Astrocyte of the cerebellum (primary cell): ENCODE data around the gene DERA.
"Not testable (repeated sequence)": the region's sequence is repeated elsewhere in the genome, so short reads cannot be mapped to it uniquely, and the experiment has no call there.

Source experiments
- DNase-seq: peaks from one replicate; pipeline ENCODE4 v3.0.0-alpha.2; 2011; ENCODE audit warnings: low read depth
- H3K4me3 ChIP-seq: 2 replicates; pipeline ENCODE4 v1.5.1; 2011; ENCODE audit warnings: mild to moderate bottlenecking, low read depth, low read length, moderate library complexity
- CTCF ChIP-seq: IDR thresholded peaks from 2 replicates; pipeline ENCODE4 v1.5.1; 2012; ENCODE audit warnings: low read length, low read depth, moderate library complexity, mild to moderate bottlenecking; ENCODE audit errors: missing control alignments
- in situ Hi-C: cut with HindIII; loops from 2 replicates; pipeline ENCODE4 v1.10.0; 2017; ENCODE audit warnings: low sequenced_read_pairs

Gene DERA

DNA sequence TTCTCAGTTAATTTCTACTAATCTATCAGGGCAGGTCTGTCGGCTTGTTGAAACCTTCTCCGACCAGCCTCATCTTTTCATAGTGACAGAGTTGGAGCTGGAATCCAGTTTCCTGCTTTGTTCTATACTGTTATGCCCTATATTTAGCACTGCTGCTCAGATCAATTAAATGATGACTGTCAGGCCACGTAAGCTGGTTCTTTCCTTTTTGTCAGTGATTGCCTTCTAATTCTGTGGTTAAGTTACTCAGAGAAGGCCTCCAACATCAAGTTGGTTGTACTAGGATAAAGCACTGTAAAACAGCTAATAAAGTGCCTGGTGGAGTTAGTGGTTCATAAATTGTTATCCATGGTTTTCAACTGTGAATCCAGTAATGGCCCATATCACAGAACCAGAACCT lies 22.6 kb downstream of the DERA start:
- no peak overlapping the region for H3K4me3 ChIP-seq
- in situ Hi-C loops = no loop called here
- DNase-seq = no peak
- no peak for TF ChIP-seq CTCF

GRCh38 chr12:15936751-15937150 lies 25.6 kb downstream of the DERA start:
- no peak overlapping the region for H3K4me3 ChIP-seq
- in situ Hi-C loops = no loop called here
- no peak for DNase-seq
- TF ChIP-seq CTCF = no peak

DNA sequence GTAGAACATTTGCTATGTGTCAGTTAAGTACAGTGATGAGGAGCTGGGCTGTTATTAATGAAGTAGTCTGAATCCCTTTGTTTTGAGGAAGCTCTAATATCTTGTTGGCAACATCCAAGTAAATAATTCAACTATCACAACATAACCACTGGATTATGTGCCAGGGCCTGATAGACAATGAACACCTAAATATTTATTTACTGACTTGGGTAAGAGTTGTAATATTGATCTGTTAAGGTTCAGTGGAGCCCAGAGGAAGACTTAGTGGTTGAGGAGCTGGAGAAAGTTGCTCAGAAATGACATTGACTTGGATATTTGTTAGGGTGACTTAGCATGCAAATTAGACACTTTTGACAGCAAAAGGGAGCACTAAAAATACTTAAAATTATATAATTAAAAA lies 26.8 kb downstream of the DERA start:
- TF ChIP-seq CTCF = no peak
- in situ Hi-C loops = no loop called here
- H3K4me3 ChIP-seq = no peak overlapping the region
- DNase-seq = no peak

- no peak for DNase-seq
- TF ChIP-seq CTCF = no peak
- H3K4me3 ChIP-seq = no peak overlapping the region
- in situ Hi-C loops = no loop called here
Observed at GRCh38 chr12:15939111-15939510, 28.0 kb downstream of the DERA start.

GRCh38 chr12:15942475-15942874 lies 31.3 kb downstream of the DERA start:
- H3K4me3 ChIP-seq = no peak overlapping the region
- in situ Hi-C loops = no loop called here
- TF ChIP-seq CTCF = no peak
- no peak for DNase-seq

- H3K4me3 ChIP-seq, DNase-seq, in situ Hi-C loops: not testable (repeated sequence)
Observed at GRCh38 chr12:15943519-15943918, 32.4 kb downstream of the DERA start.

- in situ Hi-C loops, DNase-seq, H3K4me3 ChIP-seq: not testable (repeated sequence)
Observed at GRCh38 chr12:15948461-15948860, 37.3 kb downstream of the DERA start.

DNA sequence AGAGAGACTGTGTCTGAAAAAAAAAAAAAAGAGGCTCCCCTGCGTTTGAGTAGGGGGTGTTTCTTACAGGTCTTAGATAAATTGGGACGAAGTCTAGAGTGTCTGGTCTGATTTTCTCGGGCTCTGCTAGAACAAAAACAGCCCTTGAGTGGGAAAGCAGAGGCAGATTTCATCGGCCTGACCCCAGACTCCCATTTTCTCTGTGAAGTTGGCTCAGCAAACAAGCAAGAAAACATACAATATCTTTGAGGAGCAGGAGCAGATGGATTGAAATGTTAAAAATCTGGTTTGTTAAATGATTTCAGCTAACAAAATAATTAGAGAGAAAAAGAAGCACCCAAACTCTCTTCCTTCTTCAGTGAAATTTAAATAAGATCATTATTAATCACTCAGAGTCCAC lies 44.1 kb downstream of the DERA start:
- in situ Hi-C loops = no loop called here
- no peak for DNase-seq
- TF ChIP-seq CTCF = no peak
- no peak overlapping the region for H3K4me3 ChIP-seq
